Measurements from ENCODE around the gene PTPRA. TPM values are rescaled to one million over a fixed set of nuclear protein-coding genes. Genes with fewer than 3 reads are reported as not detected.

Gene PTPRA
- total and polyA plus RNA-seq, 2 experiments from 2014 or later, result 45.1 to 51.8 TPM

DNA sequence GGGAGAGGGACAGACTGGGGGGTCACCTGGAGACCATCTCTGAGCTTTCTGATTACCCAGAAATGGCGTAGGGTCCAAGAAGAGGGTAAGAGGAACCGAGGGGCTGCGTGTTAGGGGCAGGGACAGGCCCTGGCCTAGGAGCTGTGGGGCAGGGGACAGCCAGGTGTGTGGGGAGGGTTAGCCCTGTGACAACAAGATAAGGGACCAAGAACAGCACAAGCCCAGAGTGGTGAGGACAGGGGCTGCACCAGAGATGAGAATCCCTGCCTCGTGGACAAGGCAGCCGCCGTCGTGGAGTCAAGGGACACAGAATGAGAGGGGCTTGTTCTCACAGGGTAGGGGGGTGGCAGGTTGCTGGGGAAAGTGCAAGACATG lies 211.7 kb downstream of the PTPRA start:
- Histone ChIP-seq H3K27ac (no peak overlapping the region), H3K27me3 (peaks cover 33% of the 10 kb centered on the region), H3K4me3 (no peak overlapping the region), H3K36me3 (replicated peaks; ENCODE audit: insufficient read depth, low read depth) (no peaks in the 10 kb centered on the region), H3K4me2 (no peak overlapping the region), H3K79me2 (no peaks in the 10 kb centered on the region), H4K20me1 (ENCODE audit: insufficient read depth, poor library complexity, severe bottlenecking) (no peaks in the 10 kb centered on the region), H3K9me2 (replicated peaks; ENCODE audit: insufficient read depth) (no peaks in the 10 kb centered on the region), H3K9me3 (ENCODE audit: low read depth) (no peaks in the 10 kb centered on the region), H3K4me1 (ENCODE audit: insufficient read depth) (peaks cover 7% of the 10 kb centered on the region), H2AFZ (no peak overlapping the region)
- WGBS (ENCODE audit: low lambda C conversion rate, missing lambda C conversion rate), result 93% methylated on average over 7 of the region's 7 CpGs
- DNase-seq (ENCODE audit: low spot score), result no peak
- TF ChIP-seq, protein P1, sequence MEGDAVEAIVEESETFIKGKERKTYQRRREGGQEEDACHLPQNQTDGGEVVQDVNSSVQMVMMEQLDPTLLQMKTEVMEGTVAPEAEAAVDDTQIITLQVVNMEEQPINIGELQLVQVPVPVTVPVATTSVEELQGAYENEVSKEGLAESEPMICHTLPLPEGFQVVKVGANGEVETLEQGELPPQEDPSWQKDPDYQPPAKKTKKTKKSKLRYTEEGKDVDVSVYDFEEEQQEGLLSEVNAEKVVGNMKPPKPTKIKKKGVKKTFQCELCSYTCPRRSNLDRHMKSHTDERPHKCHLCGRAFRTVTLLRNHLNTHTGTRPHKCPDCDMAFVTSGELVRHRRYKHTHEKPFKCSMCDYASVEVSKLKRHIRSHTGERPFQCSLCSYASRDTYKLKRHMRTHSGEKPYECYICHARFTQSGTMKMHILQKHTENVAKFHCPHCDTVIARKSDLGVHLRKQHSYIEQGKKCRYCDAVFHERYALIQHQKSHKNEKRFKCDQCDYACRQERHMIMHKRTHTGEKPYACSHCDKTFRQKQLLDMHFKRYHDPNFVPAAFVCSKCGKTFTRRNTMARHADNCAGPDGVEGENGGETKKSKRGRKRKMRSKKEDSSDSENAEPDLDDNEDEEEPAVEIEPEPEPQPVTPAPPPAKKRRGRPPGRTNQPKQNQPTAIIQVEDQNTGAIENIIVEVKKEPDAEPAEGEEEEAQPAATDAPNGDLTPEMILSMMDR (IDR thresholded peaks at IDR 0.05; ENCODE audit: poor library complexity), result no peak
- TF ChIP-seq EZH2 (IDR thresholded peaks at IDR 0.05; ENCODE audit: borderline replicate concordance), result no peak
- TF ChIP-seq EZH2phosphoT487 (IDR thresholded peaks at IDR 0.05; ENCODE audit: low read depth, severe bottlenecking, unreplicated experiment), result no peak

DNA sequence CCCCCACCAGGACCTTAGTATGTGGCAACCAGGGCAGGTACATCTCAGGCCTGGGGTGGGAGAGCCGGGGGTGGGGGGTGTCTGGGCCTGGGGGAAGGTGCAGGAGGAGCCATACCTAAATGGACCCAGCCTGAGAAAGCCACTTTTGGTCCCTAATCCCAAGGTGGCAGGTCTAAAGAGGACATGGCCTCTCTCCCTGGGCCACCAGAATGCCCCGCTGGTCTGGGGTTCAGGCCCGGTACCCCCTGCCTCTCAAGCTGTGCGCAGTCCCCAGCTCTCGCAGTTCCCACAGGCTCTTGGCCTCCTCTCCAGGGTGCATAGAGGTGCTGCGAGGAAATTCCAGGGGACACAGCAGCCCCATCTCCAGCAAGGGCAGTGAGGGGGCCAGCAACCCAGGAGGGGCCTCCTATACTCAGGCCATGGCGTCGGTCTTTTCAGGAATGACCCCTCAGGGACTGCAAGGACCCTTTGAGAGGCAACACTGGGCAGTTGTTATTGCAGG lies 212.3 kb downstream of the PTPRA start:
- no peaks in the 10 kb centered on the region for H3K9me3 ChIP-seq (ENCODE audit: low read depth)
- TF ChIP-seq EZH2phosphoT487 (IDR thresholded peaks at IDR 0.05; ENCODE audit: low read depth, severe bottlenecking, unreplicated experiment) (no peak), EZH2 (IDR thresholded peaks at IDR 0.05; ENCODE audit: borderline replicate concordance) (no peak)
- TF ChIP-seq, protein P1 (IDR thresholded peaks at IDR 0.05; ENCODE audit: poor library complexity), result no peak
- no peaks in the 10 kb centered on the region for H3K79me2 ChIP-seq
- H3K4me2 ChIP-seq, result no peak overlapping the region
- H4K20me1 ChIP-seq (ENCODE audit: insufficient read depth, poor library complexity, severe bottlenecking), result no peaks in the 10 kb centered on the region
- no peak overlapping the region for H3K4me3 ChIP-seq
- no peaks in the 10 kb centered on the region for H3K9me2 ChIP-seq (replicated peaks; ENCODE audit: insufficient read depth)
- H3K36me3 ChIP-seq (replicated peaks; ENCODE audit: insufficient read depth, low read depth), result no peaks in the 10 kb centered on the region
- peaks cover 7% of the 10 kb centered on the region for H3K4me1 ChIP-seq (ENCODE audit: insufficient read depth)
- WGBS (ENCODE audit: low lambda C conversion rate, missing lambda C conversion rate), result 90% methylated on average over 8 of the region's 8 CpGs
- H3K27ac ChIP-seq, result no peak overlapping the region
- H2AFZ ChIP-seq, result no peak overlapping the region
- H3K27me3 ChIP-seq, result peaks cover 38% of the 10 kb centered on the region
- no peak for DNase-seq (ENCODE audit: low spot score)

DNA sequence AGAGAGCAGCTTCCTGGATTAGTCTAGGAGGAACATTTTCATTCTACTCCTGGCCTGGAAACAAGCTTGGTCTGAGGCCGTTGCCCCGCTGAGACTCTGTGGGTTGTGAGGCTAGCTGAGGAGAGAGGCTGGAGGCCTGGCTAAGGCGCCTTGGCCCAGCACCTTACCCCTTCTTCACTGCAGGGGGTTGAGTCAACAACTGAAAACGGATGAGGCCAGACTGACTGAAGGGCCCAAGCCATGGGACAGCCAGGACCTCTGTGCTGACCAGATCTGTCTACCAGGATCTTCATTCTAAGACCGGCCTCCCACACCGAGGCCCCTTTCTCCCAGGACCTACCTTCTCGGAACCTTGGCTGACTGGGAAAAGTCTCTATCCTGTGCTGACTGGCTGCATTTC lies 214.8 kb downstream of the PTPRA start:
- no peak overlapping the region for H3K4me2 ChIP-seq
- H3K9me2 ChIP-seq (replicated peaks; ENCODE audit: insufficient read depth), result no peaks in the 10 kb centered on the region
- H4K20me1 ChIP-seq (ENCODE audit: insufficient read depth, poor library complexity, severe bottlenecking), result no peaks in the 10 kb centered on the region
- 83% methylated on average over 7 of the region's 7 CpGs for WGBS (ENCODE audit: low lambda C conversion rate, missing lambda C conversion rate)
- H3K79me2 ChIP-seq, result no peaks in the 10 kb centered on the region
- TF ChIP-seq, protein P1 (IDR thresholded peaks at IDR 0.05; ENCODE audit: poor library complexity), result no peak
- no peak for TF ChIP-seq EZH2phosphoT487 (IDR thresholded peaks at IDR 0.05; ENCODE audit: low read depth, severe bottlenecking, unreplicated experiment)
- no peak for TF ChIP-seq EZH2 (IDR thresholded peaks at IDR 0.05; ENCODE audit: borderline replicate concordance)
- no peak overlapping the region for H3K27ac ChIP-seq
- H3K27me3 ChIP-seq, result peaks cover 27% of the 10 kb centered on the region
- DNase-seq (ENCODE audit: low spot score), result no peak
- no peak overlapping the region for H2AFZ ChIP-seq
- H3K9me3 ChIP-seq (ENCODE audit: low read depth), result no peaks in the 10 kb centered on the region
- no peaks in the 10 kb centered on the region for H3K36me3 ChIP-seq (replicated peaks; ENCODE audit: insufficient read depth, low read depth)
- H3K4me1 ChIP-seq (ENCODE audit: insufficient read depth), result peaks cover 1% of the 10 kb centered on the region
- no peak overlapping the region for H3K4me3 ChIP-seq

Other genes starting within 250 kb of the PTPRA start
- 102 TPM in 2 replicates for gene NOP56, start 220.8 kb upstream of the PTPRA start, total RNA-seq
- 190 and 192 TPM in 2 replicates for gene NOP56, start 220.8 kb upstream of the PTPRA start, polyA plus RNA-seq
- gene IDH3B, start 209.3 kb upstream of the PTPRA start, total RNA-seq, result 91.4 and 93.8 TPM in 2 replicates
- 91.1 and 128 TPM in 2 replicates for gene IDH3B, start 209.3 kb upstream of the PTPRA start, polyA plus RNA-seq
- 10.7 and 11.6 TPM in 2 replicates for gene EBF4, start 180.7 kb upstream of the PTPRA start, total RNA-seq
- 17.9 and 27.1 TPM in 2 replicates for gene EBF4, start 180.7 kb upstream of the PTPRA start, polyA plus RNA-seq
- gene CPXM1, start 72.9 kb upstream of the PTPRA start, total RNA-seq, result 47.9 and 57.8 TPM in 2 replicates
- 66.3 and 82.5 TPM in 2 replicates for gene CPXM1, start 72.9 kb upstream of the PTPRA start, polyA plus RNA-seq
- not detected in 2 replicates for gene C20orf141, start 58.5 kb upstream of the PTPRA start, total RNA-seq
- gene C20orf141, start 58.5 kb upstream of the PTPRA start, polyA plus RNA-seq, result 0.68 TPM in 1 of 2 replicates, not detected in the other
- not detected in 2 replicates for gene TMEM239, start 57.1 kb upstream of the PTPRA start, total RNA-seq
- not detected in 2 replicates for gene TMEM239, start 57.1 kb upstream of the PTPRA start, polyA plus RNA-seq
- gene PCED1A, start 32.8 kb upstream of the PTPRA start, total RNA-seq, result 36.8 and 43.0 TPM in 2 replicates
- 41.2 and 54.2 TPM in 2 replicates for gene PCED1A, start 32.8 kb upstream of the PTPRA start, polyA plus RNA-seq
- gene VPS16, start 32.7 kb upstream of the PTPRA start, total RNA-seq, result 28.5 and 34.6 TPM in 2 replicates
- 38.1 and 42.9 TPM in 2 replicates for gene VPS16, start 32.7 kb upstream of the PTPRA start, polyA plus RNA-seq
- 27.0 and 33.8 TPM in 2 replicates for gene GNRH2, start 170.1 kb downstream of the PTPRA start, total RNA-seq
- gene GNRH2, start 170.1 kb downstream of the PTPRA start, polyA plus RNA-seq, result 93.8 and 131 TPM in 2 replicates
- gene MRPS26, start 172.6 kb downstream of the PTPRA start, total RNA-seq, result 84.4 and 89.2 TPM in 2 replicates
- 150 and 174 TPM in 2 replicates for gene MRPS26, start 172.6 kb downstream of the PTPRA start, polyA plus RNA-seq
- gene OXT, start 198.1 kb downstream of the PTPRA start, total RNA-seq, result 0.92 TPM in 1 of 2 replicates, not detected in the other
- 3.4 and 4.3 TPM in 2 replicates for gene OXT, start 198.1 kb downstream of the PTPRA start, polyA plus RNA-seq
- 0.67 TPM in 1 of 2 replicates, not detected in the other for gene AVP, start 211.2 kb downstream of the PTPRA start, total RNA-seq
- gene AVP, start 211.2 kb downstream of the PTPRA start, polyA plus RNA-seq, result 1.2 and 1.3 TPM in 2 replicates

All from hepatocyte (in vitro differentiated cells).